H1 (cell line): ENCODE measurements around the gene MGAT5.

ENCODE experiments used
- CHD2 ChIP-seq: IDR thresholded peaks from 2 replicates; pipeline ENCODE4 v1.6.1; 2012; ENCODE audit warnings: low read length, improper control_type of control experiment
- EP300 ChIP-seq, 2 experiments: IDR thresholded peaks; 1 replicate in 1 of 2; 2 replicates in 1 of 2; pipeline ENCODE4 v1.6.1; 2011 to 2012; ENCODE audit warnings: low read depth in 2 of 2, low read length in 2 of 2, mild to moderate bottlenecking in 2 of 2, borderline replicate concordance in 1 of 2, inconsistent platforms in 1 of 2, moderate library complexity in 1 of 2
- JUND ChIP-seq: IDR thresholded peaks from 2 replicates; pipeline ENCODE4 v1.6.1; 2011; ENCODE audit warnings: mild to moderate bottlenecking, improper control_type of control experiment, low read length
- KDM1A ChIP-seq: fragments of 200-600, 300-600 bp; sonication (generic); IDR thresholded peaks from 2 replicates; pipeline ENCODE4 v1.7.1; 2016; ENCODE audit warnings: mild to moderate bottlenecking, low read length, borderline replicate concordance
- POLR2AphosphoS5 ChIP-seq: IDR thresholded peaks from 2 replicates; pipeline ENCODE4 v1.6.1; 2011; ENCODE audit warnings: low read depth, low read length
- RAD21 ChIP-seq, 2 experiments: IDR thresholded peaks in 1 of 2; conservative IDR thresholded peaks in 1 of 2; 2 replicates each; pipeline ENCODE4 v1.6.1; 2011; ENCODE audit warnings: low read depth in 2 of 2, low read length in 2 of 2, improper control_type of control experiment in 1 of 2, inconsistent platforms in 1 of 2, mild to moderate bottlenecking in 1 of 2, moderate library complexity in 1 of 2
- YY1 ChIP-seq: IDR thresholded peaks from 2 replicates; pipeline ENCODE4 v1.6.1; 2011; ENCODE audit warnings: low read depth, mild to moderate bottlenecking, low read length
- TF ChIP-seq, protein P1 (sequence below), 3 experiments: IDR thresholded peaks; 1 replicate in 2 of 3; 2 replicates in 1 of 3; pipeline versions ENCODE4 v1.5.1 to v1.6.1; 2011; ENCODE audit warnings: low read length in 3 of 3, mild to moderate bottlenecking in 3 of 3, inconsistent platforms in 2 of 3, low read depth in 1 of 3, moderate library complexity in 1 of 3; ENCODE audit not compliant: insufficient read depth in 1 of 3; ENCODE audit errors: control extremely low read depth in 1 of 3
- TF ChIP-seq, protein P2 (sequence below): IDR thresholded peaks from 2 replicates; pipeline ENCODE4 v1.6.1; 2012; ENCODE audit warnings: inconsistent platforms

DNA sequence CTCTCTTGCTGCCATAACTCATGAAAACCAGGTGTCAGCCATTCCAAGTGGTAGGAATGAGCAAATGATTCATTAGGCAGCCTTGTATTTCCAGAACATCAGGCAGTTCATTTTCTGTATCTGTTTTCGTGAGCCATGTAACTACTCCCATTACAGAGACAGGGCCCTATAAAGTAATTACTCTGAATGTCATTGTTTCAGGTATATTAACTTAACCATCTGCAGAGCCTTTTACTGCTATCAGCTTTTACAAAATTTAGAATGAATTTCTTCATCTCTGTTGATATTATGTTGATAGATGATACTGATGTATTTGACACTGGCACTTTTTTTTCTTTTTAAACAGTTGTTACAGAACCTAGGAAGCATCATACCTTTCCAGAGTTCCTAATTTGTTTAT is 69.9 kb downstream of the MGAT5 start:
- TF ChIP-seq KDM1A (no peak), RAD21 (IDR thresholded peaks at IDR 0.05 in 1 of 2, conservative IDR thresholded peaks at IDR 0.05 in 1 of 2; ENCODE audit: low read depth in 2 of 2, low read length in 2 of 2) (no peak), EP300 (IDR thresholded peaks at IDR 0.05; ENCODE audit: borderline replicate concordance in 1 of 2, low read depth in 2 of 2, low read length in 2 of 2) (no peak), JUND (no peak), YY1 (no peak), POLR2AphosphoS5 (no peak), CHD2 (no peak)
- TF ChIP-seq, protein P1, sequence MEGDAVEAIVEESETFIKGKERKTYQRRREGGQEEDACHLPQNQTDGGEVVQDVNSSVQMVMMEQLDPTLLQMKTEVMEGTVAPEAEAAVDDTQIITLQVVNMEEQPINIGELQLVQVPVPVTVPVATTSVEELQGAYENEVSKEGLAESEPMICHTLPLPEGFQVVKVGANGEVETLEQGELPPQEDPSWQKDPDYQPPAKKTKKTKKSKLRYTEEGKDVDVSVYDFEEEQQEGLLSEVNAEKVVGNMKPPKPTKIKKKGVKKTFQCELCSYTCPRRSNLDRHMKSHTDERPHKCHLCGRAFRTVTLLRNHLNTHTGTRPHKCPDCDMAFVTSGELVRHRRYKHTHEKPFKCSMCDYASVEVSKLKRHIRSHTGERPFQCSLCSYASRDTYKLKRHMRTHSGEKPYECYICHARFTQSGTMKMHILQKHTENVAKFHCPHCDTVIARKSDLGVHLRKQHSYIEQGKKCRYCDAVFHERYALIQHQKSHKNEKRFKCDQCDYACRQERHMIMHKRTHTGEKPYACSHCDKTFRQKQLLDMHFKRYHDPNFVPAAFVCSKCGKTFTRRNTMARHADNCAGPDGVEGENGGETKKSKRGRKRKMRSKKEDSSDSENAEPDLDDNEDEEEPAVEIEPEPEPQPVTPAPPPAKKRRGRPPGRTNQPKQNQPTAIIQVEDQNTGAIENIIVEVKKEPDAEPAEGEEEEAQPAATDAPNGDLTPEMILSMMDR (IDR thresholded peaks at IDR 0.05; ENCODE audit: control extremely low read depth in 1 of 3, insufficient read depth in 1 of 3, low read depth in 1 of 3, low read length in 3 of 3) = no peak
- TF ChIP-seq, protein P2, sequence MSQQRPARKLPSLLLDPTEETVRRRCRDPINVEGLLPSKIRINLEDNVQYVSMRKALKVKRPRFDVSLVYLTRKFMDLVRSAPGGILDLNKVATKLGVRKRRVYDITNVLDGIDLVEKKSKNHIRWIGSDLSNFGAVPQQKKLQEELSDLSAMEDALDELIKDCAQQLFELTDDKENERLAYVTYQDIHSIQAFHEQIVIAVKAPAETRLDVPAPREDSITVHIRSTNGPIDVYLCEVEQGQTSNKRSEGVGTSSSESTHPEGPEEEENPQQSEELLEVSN = no peak
